Body of pancreas (tissue), 4 donors: ENCODE data around the gene ALPP.

Source experiments
- POLR2A ChIP-seq, 3 donors: fragments of 450-650 bp; IDR thresholded peaks; one replicate each; pipeline ENCODE4 v1.6.1; 2016; ENCODE audit warnings: antibody characterized with exemption in 3 of 3, mild to moderate bottlenecking in 2 of 3
- TF ChIP-seq, protein P1 (sequence below), 7 experiments: fragments of 450-650 bp in 4 of 7; fragments of 200-600 bp in 3 of 7; sonication (generic) in 3 of 7; IDR thresholded peaks; one replicate each; pipeline ENCODE4 v1.5.1; 2016 to 2019; ENCODE audit warnings: antibody characterized with exemption in 7 of 7

GRCh38 chr2:232342635-232343565 is 35.7 kb upstream of the ALPP start:
- TF ChIP-seq, protein P1, sequence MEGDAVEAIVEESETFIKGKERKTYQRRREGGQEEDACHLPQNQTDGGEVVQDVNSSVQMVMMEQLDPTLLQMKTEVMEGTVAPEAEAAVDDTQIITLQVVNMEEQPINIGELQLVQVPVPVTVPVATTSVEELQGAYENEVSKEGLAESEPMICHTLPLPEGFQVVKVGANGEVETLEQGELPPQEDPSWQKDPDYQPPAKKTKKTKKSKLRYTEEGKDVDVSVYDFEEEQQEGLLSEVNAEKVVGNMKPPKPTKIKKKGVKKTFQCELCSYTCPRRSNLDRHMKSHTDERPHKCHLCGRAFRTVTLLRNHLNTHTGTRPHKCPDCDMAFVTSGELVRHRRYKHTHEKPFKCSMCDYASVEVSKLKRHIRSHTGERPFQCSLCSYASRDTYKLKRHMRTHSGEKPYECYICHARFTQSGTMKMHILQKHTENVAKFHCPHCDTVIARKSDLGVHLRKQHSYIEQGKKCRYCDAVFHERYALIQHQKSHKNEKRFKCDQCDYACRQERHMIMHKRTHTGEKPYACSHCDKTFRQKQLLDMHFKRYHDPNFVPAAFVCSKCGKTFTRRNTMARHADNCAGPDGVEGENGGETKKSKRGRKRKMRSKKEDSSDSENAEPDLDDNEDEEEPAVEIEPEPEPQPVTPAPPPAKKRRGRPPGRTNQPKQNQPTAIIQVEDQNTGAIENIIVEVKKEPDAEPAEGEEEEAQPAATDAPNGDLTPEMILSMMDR (IDR thresholded peaks at IDR 0.05): no peak
- TF ChIP-seq POLR2A (IDR thresholded peaks at IDR 0.05): no peak
